Stimulated activated CD4-positive, alpha-beta T cell treated with anti-CD3 and anti-CD28 coated beads, Interleukin-4, amount 100 ng/mL, for 48 hours (primary cell): ENCODE data around the gene ACTN3.
"Not testable (repeated sequence)": the region's sequence is repeated elsewhere in the genome, so short reads cannot be mapped to it uniquely, and the experiment has no call there.

Experiments
- DNase-seq, 2 donors: peaks; one replicate each; pipeline ENCODE4 v3.0.0-alpha.2; 2020; ENCODE audit warnings: low read depth in 2 of 2

The ACTN3 gene

DNA sequence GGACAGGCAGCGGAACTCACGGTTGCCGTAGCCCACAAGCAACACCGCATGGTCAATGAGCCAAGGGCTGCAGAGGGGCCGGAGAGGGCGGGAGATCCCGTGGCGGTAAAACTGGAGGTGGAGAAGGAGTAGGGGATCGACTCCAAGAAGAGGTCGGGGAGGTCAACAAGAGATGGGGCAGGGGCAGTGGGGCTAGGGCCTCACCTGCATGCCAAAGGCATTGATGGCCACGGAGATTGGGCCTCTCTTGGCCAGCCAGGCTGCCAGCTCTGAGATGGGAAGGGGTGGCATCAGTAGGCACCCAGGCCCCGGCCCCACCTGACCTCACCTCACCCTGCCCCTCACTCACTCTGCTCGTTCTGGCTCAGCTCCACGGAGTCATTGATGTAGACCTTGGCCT, 17.8 kb downstream of the ACTN3 start:
- DNase-seq = no peak

- no peak for DNase-seq
Observed at GRCh38 chr11:66564984-66565383, 18.3 kb downstream of the ACTN3 start.

GRCh38 chr11:66566221-66566620, 19.5 kb downstream of the ACTN3 start:
- no peak for DNase-seq

GRCh38 chr11:66567787-66568123, 21.1 kb downstream of the ACTN3 start:
- no peak for DNase-seq

DNA sequence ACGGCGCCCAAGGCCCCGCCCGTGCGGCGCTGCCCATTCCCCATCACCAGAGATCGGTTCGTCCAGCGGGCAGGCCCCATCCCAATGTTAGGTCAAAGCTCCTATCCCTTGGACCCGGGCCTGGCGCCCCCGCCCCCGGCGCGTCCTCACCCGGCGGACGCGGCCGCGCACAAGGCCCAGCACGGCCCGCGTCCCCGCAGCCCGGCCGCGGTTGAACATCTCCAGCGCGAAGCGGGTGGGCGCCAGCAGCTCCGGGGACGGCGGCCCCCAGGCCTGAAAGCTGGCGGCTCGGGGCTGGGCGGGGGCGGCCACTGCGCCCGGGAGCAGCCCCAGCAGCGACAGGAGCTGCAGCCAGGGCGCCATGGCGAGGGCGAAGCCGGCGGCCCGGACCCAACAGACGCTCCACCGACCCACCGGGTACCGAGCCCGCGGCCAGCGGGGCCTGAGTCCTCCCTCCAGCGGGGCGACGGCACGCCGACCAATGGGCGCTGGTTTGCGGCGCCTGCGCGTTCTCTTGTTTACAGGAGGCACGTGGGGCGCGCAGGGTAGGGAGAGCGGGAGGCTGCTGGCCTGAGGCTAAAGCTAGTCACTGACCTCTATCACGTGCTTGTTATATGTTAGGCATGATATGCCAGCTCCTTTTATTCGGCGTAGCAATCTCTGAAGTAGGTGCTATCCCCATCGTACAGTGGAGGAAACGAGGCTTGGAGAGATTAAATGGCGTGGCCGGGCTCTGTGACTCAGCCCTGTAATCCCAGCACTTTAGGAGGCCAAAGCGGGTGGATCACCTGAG, 21.6 kb downstream of the ACTN3 start, which contains the start of gene CTSF:
TSS of gene CTSF (minus strand) at position 483 of the 793 bp plus-strand sequence. CDS start at position 363, 120 bp downstream.
- peak; percentile 65 to 66 for DNase-seq

DNA sequence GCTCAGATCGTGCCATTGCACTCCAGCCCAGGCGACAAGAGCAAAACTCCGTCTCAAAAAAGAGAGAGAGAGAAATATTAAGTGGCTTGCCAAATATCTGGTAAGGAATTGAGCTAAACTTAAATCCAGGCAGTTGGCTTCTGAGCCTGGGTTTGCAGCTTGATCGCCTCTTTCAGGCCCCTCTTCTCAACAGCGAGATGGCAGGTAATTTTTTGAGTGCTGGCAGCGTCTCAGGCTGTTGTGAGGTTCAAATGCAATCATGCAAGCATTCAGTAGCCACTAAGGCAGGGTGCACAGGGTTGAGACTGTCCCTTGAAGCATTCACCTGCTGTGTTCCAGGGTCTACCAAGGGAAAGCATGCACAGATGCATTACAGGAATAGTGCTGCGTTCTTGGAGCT, 22.4 kb downstream of the ACTN3 start:
- no peak for DNase-seq

- DNase-seq = no peak
Observed at GRCh38 chr11:66570079-66570849, 23.6 kb downstream of the ACTN3 start.

DNA sequence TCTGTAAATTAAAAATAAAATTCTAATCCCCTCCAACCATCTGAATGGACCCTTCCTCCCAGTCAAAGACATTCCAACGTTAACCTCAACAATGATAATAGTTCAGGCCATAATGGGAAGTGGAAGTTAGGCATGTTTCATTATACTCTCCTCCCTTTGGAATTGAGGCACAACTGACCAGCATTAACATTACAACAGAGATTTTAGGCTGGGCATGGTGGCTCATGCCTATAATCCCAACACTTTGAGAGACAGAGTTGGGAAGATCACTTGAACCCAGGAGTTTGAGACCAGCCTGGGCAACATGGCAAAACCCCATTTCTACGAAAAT, 24.1 kb downstream of the ACTN3 start:
- DNase-seq = no peak

DNA sequence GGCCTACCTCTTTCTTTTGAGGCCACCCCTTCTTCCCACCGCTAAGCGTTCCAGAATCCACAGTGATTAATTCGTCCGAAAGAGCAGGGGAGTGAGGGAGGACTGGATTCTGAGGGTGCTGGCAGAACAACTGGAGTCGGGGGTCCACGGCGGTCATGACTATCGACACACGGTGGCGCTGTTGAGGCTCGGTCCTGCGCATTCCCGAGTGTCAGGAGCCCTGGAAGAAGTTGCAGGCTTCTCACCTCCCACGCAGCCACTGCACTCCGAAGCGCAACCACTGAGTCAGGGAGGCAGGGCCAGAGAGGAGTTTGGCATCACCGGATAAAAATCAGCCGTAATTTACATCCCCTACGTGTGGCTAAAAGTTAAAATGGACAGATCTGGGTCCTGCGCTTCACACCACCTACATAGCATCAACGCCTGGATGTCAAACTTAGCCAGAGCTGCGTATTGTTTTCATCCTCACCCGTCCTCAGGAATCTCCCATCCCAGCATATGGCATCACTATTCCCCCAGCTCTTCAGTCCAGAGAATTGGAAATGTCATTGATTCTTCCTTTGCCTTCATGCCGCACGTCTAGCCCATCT, 32.4 kb downstream of the ACTN3 start:
- peak; percentile 79 to 80 for DNase-seq

GRCh38 chr11:66580803-66581202, 34.1 kb downstream of the ACTN3 start:
- DNase-seq = no peak

GRCh38 chr11:66581261-66581660, 34.6 kb downstream of the ACTN3 start:
- no peak for DNase-seq

- DNase-seq = not testable (repeated sequence)
Observed at GRCh38 chr11:66582565-66583147, 36.0 kb downstream of the ACTN3 start.

DNA sequence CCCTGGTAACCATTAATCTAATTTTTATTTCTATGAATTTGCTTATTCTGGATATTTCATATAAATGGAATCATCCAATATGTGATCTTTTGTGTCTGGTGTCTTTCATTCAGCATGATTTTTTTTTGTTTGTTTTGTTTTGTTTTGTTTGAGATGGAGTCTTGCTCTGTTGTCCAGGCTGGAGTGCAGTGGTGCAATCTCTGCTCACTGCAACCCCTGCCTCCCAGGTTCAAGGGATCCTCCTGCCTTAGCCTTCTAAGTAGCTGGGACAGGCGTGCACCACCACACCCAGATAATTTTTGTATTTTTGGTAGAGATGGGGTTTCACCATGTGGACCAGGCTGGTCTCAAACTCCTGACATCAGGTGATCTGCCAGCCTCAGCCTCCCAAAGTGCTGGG, 38.7 kb downstream of the ACTN3 start:
- DNase-seq = not testable (repeated sequence)

GRCh38 chr11:66586136-66586535, 39.4 kb downstream of the ACTN3 start:
- DNase-seq = no peak

- not testable (repeated sequence) for DNase-seq
Observed at GRCh38 chr11:66589315-66589714, 42.6 kb downstream of the ACTN3 start.

- DNase-seq = no peak
Observed at GRCh38 chr11:66589996-66590675, 43.4 kb downstream of the ACTN3 start.

GRCh38 chr11:66591175-66591574, 44.5 kb downstream of the ACTN3 start:
- DNase-seq = no peak

- DNase-seq = peak; percentile 98 to 99
Observed at GRCh38 chr11:66592457-66593302, 46.0 kb downstream of the ACTN3 start, which contains the start of the genes CCDC87 and CCS. CCDC87 (minus strand) TSS chr11:66593063; CDS start chr11:66593015, 48 bp downstream. CCS (plus strand) TSS chr11:66593185; CDS start chr11:66593262, 77 bp downstream.

DNA sequence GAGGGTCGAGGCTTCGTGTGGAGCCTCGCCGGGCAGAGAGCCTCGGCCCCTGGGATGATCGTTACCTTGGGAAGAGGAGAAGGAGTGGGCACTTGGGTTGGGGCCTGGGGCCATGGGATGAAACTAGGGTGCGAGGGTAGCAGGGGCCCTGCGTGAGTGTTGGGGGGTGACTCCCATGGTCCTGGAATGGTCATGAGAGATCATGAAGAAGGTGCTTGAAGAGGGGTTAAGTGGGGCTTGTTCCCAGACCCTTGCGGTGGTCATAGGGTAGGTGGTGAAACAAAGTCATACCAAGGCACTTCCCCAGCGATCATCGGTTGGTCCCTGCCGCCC, 46.6 kb downstream of the ACTN3 start:
- DNase-seq = no peak

DNA sequence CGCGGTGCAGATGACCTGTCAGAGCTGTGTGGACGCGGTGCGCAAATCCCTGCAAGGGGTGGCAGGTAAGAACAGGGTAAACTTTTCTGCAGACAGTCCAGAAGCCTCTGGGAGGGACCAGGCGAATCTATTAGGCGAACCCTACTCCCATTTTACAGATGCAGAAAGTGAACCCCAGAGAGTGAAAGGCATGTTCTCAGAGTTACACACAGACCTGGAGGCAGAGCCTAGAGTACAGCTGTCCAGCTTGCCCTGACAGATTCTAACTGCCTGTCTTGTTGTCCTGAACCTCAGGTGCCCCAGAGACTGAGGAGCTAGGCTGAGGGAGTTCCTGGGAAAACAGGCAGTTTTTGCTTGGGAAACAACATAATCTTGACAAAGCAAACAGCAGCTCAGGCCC, 46.9 kb downstream of the ACTN3 start:
- no peak for DNase-seq
